GM19099 (cell line): ENCODE measurements around the gene BTK.

Experiments used
- POLR2A ChIP-seq: IDR thresholded peaks from 3 replicates; pipeline ENCODE4 v1.6.1; 2011; ENCODE audit warnings: low read depth; ENCODE audit not compliant: insufficient read length; ENCODE audit errors: extremely low read depth

Gene BTK

GRCh38 chrX:101399825-101400224 is 13.8 kb upstream of the BTK start:
- no peak for TF ChIP-seq POLR2A

DNA sequence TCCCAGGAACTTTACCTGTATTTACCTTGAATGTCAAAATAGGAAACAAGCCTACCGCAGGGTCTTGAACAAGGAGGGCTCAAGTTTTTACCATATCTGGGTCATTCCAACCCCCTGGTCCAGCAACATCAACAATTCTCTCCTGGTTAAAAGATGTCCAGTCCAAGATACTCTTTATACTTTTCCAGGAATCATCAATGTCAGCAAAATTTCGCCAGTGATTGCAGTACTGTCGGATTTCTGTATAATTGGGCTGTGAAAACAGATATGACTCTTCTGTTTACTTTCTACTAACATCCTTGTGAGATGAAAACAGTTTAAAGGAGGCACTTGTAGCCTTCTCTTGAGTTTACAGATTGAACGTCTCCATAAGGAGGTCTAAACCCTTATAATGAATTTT is 12.7 kb upstream of the BTK start:
- no peak for TF ChIP-seq POLR2A

DNA sequence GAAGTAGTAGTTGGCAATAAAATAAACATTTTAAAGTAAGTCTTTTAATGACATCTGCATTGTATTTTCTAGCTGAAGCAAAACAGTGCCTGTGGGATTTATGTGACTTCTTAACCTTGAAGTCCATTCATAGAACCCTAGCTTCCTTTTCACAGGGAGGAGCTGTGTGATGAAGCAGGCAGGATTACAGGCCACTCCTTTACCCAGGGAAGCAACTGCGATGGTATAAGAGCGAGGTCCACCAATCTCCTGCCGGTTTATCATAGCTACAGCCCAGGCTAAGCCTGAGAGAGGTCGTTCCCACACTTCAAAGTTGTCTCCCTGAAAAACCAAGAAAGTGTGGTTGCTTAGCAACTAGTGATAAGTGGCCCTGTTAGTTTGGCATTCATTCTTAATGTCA is 11.8 kb upstream of the BTK start:
- no peak for TF ChIP-seq POLR2A

DNA sequence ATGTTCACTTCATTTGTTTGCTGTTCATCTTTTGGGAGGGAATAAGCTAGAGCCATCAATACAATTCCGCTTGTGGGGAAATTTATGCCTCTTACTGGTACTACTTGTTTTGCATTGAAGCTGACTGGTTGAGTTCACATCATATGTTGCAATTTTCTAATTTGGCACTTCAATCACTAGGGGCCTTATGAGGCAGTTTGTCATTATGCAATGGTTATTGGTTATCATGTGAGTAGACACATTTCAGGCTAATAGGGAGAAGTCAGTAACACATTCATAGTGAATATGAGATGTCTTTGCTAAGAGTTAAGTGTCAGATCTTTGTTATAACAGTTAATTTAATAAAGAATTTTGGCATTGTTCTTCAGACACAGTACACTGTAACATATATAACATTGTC is 9.8 kb upstream of the BTK start:
- TF ChIP-seq POLR2A, result no peak

GRCh38 chrX:101394372-101394771 is 8.4 kb upstream of the BTK start:
- TF ChIP-seq POLR2A, result peak; percentile 21

DNA sequence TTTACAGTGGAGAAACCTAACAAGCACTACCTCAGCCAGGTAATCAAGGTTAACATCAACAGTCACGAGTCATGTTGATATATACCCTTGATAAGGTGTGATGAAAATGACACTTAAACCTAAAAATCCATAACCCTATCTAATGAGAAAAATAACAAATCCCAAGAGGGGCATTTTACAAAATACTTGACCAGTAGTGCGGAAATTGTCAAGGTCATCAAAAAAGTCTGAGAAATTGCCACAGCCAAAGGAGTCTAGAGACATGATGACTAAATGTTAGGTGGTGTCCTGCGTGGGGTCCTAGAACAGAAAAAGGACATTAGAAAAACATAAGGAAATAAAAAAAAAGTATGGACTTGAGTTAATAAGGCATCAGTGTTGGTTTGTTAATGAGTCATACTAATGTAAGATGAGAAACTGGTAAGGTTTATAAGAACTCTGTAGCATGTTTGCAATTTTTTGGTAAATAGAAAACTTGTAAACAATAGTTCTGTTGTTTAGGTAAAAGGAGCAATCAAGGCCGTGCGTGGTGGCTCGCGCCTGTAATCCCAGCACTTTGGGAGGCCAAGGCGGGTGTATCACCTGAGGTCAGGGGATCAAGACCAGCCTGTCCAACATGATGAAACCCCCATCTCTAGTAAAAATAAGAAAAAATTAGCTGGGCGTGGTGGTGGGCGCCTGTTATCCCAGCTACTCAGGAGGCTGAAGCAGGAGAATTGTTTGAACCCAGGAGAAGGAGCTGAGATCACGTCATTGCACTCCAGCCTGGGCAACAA is 7.7 kb upstream of the BTK start:
- TF ChIP-seq POLR2A, result no peak

- no peak for TF ChIP-seq POLR2A
Measured at GRCh38 chrX:101391831-101392230, 5.8 kb upstream of the BTK start.

GRCh38 chrX:101390664-101391525 is 4.9 kb upstream of the BTK start, which contains the start of gene RPL36A:
RPL36A (plus strand) TSS chrX:101391011; CDS start chrX:101391044, 33 bp downstream.
- TF ChIP-seq POLR2A, result peak; percentile 94

GRCh38 chrX:101388604-101389003 is 2.6 kb upstream of the BTK start:
- TF ChIP-seq POLR2A, result no peak

DNA sequence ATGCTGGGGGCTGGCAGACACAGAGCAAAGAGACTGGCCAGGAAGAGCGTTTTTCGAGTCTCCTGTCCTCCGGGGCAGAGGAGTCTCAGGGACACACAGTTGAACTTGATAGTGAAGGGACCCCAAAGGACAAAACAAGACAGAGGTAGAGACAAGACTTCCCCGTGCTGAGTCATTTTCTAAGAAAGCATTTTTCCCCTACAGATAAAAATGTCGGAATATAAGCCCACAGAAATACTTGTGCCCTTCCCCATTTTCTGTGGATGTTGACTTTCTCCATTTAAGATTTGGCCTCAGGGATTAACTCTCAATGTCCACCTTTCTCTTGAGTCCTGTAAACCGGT is 523 bp upstream of the BTK start:
- TF ChIP-seq POLR2A, result no peak

GRCh38 chrX:101385026-101385684 is 836 bp downstream of the BTK start:
- no peak for TF ChIP-seq POLR2A

- peak; percentile 27 for TF ChIP-seq POLR2A
Measured at GRCh38 chrX:101383679-101384205, 2.2 kb downstream of the BTK start.

DNA sequence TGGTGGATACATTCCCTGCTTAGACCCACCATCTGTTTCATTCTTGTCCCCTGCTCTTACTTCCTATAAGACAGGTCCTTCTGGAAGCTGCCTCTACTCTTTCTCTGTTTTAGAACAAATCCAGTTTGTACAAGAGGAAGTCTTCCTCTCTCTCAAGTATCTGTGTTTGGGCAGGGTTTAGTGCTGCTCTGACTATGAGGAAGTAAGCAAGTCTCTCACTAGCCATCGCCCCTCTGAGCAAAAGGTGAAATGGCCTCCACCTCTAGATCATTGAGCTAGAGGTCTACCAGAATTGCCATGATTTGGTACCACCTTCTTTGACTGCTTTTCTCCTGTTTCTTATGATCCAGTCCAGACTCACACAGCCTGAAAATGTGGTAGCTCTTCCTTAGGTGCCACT is 8.4 kb downstream of the BTK start:
- no peak for TF ChIP-seq POLR2A

DNA sequence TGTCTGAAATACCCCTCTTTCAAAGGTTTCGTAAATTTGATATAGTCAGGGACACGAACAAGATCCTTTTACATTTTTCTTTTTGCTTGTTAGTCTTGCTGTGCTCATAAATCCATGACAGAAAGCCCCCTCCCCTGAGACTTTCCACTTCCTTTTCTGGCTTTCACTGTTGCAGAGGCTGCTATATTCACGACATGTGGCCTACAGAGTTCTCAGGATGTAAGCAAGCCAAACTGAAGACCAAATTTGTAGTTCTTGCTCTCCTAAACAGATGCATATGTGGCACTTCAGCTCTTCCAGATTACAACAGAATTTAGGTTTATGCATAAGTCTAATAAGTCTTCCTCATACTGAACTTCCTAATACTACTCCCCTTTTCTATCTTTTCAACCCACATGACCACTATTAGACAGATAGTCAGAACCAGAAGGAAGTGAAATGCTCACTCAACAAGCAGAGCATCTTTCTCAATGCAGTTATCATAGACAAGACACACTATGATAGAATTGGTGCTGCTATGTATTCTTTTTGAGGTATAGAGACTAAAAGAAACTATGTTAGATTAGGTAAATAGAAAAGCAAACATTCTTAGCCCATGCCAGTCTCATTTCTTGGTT is 15.0 kb downstream of the BTK start:
- TF ChIP-seq POLR2A, result no peak

GRCh38 chrX:101369687-101370086 is 16.3 kb downstream of the BTK start:
- TF ChIP-seq POLR2A, result no peak
